ENCODE measurements around the gene RNU6-7.

RNU6-7 gene

DNA sequence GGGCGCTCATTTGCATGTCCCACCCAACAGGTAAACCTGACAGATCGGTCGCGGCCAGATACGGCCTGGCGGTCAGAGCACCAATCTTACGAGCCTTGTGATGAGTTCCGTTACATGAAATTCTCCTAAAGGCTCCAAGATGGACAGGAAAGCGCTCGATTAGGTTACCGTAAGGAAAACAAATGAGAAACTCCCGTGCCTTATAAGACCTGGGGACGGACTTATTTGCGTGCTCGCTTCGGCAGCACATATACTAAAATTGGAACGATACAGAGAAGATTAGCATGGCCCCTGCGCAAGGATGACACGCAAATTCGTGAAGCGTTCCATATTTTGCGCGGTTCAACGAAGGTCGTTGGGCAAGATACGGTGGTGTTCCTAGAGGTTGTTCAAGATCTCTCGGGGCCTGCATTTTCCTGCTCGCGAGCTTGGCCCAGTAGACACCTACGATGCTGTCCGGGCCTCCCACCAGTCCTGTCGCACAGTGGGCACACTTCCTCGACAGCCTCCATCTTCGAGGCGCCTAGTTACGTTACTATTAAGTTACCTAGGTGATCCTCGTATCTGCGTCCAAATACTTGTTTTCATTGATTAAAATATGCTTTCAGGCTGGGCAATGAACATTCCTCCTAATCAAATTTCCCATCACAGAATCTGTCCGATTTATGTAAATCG is at the start of gene RNU6-7:
Gene RNU6-7 (plus strand): TSS at position 230 of the 675 bp plus-strand sequence.
- FAIRE-seq, result no peak

- no peak for FAIRE-seq
These were observed 35.8 kb upstream of the RNU6-7 start for GRCh38 chr14:32166029-32166428.

GRCh38 chr14:32166924-32167323 is 34.9 kb upstream of the RNU6-7 start:
- no peak for FAIRE-seq

GRCh38 chr14:32167907-32168306 is 33.9 kb upstream of the RNU6-7 start:
- FAIRE-seq, result no peak

- FAIRE-seq, result no peak
These were observed 32.7 kb upstream of the RNU6-7 start for GRCh38 chr14:32169191-32169590.

DNA sequence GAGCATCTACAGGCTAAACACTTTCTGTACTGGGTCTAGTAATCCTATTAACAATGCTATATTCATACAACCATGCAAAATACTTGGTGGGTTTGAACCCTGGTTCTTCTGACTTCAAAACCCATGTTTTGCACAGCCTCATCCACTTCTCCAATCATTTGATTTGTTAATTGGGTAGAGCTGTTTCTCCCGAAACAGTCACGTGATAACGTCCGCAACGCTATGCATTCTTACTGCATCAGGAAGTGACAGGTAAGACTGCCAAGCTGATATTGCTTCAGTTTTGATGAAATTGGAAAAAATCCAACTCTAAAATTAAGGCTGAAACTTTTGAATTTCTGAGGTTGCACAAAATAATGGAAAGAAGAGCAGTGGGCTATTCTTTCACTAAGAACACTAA is 30.4 kb upstream of the RNU6-7 start:
- FAIRE-seq, result no peak

GRCh38 chr14:32183151-32184058 is 18.4 kb upstream of the RNU6-7 start:
- no peak for FAIRE-seq

DNA sequence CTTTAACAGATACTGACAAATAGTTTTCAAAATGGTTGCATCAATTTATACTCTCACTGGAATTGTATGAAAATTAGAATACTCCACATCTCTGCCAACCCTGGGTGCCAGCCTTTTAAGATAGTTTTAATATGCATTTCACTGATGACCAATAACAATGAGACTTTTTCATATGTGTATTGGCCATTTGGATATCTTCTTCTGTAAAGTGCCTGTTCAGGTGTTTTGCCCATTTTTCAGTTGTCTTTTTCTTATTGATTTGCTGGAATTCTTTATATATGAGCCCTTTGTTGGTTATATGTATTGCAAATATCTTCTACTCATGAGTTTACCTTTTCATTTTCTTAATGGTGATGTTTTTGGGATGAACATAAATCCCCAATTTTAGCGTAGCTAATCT is 16.7 kb upstream of the RNU6-7 start:
- FAIRE-seq, result no peak

GRCh38 chr14:32186248-32186647 is 15.6 kb upstream of the RNU6-7 start:
- no peak for FAIRE-seq

DNA sequence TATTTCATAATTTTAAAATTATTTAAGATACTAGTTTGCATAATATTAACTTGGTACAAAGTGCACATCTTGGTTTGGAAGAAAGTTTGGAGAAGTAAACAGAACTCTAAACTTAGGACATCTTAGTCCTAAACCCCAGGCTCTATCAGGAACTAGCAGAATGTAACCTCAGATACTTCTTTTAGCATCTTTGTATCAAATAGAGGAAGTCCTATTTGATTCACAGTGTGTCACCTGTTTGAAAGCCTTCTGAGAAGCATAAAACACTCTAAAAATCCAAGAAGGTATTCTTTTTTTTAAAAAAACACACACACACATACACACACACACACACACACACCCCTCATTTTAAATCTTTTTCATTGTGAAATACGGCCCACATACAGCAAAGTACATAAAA is 12.0 kb upstream of the RNU6-7 start:
- FAIRE-seq, result no peak

- FAIRE-seq, result no peak
These were observed 11.2 kb upstream of the RNU6-7 start for GRCh38 chr14:32190673-32191072.

- FAIRE-seq, result no peak
These were observed 9.0 kb upstream of the RNU6-7 start for GRCh38 chr14:32192712-32193373.

DNA sequence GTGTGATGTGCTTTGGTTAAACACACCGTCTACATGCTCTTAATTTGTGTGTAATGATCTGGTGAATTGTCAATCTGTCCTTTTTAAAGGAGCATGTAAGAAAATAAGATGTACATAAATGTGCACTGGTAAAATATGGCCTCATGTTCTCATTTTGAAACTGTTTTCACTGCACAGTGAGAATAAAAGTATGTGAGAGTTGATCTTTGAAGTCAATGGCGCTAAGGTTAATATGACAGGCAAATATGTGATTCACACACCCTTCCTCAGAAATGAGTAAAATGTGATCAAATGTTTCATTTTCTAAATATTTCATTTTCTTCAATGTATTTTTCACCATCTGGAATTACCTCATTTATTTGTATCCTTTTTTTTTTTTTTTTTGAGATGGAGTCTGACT is 8.3 kb upstream of the RNU6-7 start:
- FAIRE-seq, result no peak

- no peak for FAIRE-seq
These were observed 6.2 kb upstream of the RNU6-7 start for GRCh38 chr14:32195636-32196035.

GRCh38 chr14:32197919-32198318 is 3.9 kb upstream of the RNU6-7 start:
- FAIRE-seq, result no peak

DNA sequence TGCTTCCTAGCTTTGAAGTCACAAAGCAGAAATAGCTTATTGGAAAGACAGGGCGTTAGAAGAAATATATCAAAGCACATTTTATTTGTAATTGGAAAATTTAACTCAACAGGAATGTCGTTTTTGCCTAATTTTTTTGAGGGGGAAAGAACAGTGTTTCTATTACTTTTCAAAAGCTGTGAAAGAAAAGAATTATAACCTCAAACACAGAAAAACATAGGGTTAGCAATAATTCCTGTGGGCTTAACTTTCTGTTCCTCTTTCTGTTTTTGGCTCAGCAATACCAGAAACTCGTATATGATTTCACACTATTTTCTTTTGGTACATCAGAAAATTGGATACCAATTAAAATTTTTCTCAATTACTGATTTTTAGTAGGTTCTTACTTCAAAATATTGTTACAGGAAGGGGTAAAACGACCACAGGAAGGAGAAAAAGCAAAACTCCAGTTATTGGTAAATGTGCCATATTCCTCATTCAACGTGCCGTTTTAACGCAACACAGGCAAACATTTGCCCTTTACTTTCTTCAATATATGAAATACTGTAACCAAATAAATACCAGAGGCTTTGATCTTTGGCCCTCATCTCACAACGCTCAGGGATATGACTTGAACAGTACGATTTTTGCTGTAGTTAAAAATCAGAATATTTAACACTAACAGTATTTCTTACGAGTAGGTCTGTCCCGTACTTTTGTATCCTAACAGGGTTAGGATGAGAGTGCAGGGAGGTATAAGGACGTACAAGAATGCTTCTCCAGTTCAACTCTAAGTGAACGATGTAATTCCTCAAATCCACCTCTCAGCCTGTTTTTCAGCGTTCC is 1.3 kb upstream of the RNU6-7 start:
- no peak for FAIRE-seq

GRCh38 chr14:32201193-32201815 is 541 bp upstream of the RNU6-7 start:
- FAIRE-seq, result no peak

- FAIRE-seq, result no peak
These were observed 699 bp downstream of the RNU6-7 start for GRCh38 chr14:32202491-32202997.

DNA sequence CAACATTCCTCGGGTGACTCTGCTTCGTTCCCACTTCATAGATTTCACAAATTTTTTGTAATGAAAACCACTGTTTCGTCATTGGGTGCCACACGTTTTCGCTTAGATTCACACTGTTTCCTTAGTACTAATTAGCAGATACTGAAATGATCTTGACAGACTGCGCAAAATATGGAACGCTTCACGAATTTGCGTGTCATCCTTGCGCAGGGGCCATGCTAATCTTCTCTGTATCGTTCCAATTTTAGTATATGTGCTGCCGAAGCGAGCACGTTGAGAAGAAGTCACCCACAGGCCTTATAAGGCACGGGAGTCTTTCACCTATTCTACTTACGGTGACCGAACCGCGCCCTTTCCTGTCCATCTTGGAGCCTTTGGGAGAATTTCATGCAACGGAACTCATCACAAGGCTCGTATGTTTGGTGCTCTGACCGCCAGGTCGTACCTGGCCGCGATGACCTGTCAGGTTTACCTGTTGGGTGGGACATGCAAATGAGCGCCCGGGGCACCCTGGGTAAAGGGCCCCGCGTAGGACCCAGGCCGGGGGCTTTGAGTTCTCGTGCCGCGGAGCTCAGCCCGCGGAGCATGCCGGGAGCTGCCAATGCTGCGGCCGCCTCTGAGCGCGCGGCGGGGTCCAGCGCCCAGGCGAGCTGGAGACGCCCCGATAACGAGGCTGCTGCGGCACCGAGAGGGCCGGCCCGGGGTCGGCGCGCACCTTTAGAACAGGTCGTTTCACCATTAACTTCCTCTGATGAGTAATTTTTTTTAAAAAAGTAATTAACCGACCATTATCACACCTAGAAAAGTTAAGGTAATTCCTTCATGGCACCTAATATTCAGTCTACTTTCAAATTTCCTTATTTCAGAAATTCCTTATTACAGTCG is 1.4 kb downstream of the RNU6-7 start, which contains the start of gene RNU6-8:
Gene RNU6-8 (minus strand): TSS at position 272 of the 885 bp plus-strand sequence.
- peak; percentile 41 for FAIRE-seq

DNA sequence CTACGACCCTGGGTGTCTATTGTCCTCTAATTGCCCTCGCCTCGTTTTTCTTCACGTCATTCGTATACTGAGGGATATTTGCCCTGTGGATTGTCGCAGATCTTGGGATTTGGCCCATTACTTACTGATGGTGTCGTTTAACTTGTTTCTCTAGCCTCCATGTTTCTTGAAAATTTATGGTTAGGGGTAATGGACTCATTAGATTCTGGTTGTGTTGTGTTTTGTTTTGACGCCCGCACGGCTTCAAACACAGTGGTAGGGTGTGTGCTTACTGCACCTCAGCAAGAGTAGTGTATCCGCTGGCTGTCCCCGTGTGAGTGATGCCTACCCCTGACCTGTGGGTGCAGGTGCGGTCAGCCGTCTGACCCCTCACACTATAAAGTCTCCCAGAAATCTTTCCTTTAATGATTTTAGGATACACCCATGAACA is 2.1 kb downstream of the RNU6-7 start:
- no peak for FAIRE-seq

GRCh38 chr14:32205554-32205953 is 3.7 kb downstream of the RNU6-7 start:
- no peak for FAIRE-seq
